ENCODE measurements around the gene TBC1D22A.

DNA sequence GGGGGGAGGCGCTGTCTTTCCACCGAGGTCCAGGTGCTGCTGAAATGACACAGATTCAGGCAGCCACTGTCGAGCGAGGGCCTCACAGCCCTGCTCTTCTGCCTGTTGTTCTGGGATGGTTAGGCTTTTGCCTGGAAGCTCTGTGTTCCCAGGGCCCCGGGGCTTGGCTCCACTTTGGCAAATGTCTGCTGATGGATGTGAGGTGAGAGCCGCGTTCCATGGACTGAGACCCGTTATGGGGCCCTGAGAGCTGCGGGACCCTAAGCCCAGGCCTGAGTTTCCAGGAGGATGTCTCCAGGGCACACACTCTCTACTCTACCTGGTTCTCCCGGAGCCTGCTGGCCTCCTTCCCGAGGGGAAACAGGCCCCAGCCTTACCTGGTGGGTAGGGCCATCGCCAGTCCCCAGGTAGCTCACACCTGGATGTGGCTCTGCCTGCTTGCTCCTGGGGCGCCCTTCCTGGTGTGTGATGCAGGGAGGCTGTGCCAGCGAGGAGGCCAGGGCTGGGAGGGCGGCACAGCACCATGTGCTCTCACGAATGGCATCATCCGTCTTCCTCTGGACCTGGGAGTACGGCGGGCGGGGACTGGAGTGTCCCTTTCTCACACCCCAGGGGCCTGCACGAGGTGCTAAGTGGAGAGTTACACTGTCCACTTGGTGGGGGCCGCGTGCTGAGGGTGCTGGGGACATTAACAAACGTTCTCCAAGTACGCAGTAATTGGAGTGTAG lies 435.5 kb downstream of the TBC1D22A start:
- TF ChIP-seq, protein P1, sequence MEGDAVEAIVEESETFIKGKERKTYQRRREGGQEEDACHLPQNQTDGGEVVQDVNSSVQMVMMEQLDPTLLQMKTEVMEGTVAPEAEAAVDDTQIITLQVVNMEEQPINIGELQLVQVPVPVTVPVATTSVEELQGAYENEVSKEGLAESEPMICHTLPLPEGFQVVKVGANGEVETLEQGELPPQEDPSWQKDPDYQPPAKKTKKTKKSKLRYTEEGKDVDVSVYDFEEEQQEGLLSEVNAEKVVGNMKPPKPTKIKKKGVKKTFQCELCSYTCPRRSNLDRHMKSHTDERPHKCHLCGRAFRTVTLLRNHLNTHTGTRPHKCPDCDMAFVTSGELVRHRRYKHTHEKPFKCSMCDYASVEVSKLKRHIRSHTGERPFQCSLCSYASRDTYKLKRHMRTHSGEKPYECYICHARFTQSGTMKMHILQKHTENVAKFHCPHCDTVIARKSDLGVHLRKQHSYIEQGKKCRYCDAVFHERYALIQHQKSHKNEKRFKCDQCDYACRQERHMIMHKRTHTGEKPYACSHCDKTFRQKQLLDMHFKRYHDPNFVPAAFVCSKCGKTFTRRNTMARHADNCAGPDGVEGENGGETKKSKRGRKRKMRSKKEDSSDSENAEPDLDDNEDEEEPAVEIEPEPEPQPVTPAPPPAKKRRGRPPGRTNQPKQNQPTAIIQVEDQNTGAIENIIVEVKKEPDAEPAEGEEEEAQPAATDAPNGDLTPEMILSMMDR (IDR thresholded peaks at IDR 0.05), result no peak
- TF ChIP-seq POLR2A (IDR thresholded peaks at IDR 0.05), result no peak
- no peak for TF ChIP-seq EP300 (IDR thresholded peaks at IDR 0.05; ENCODE audit: low read depth)
- TF ChIP-seq POLR2AphosphoS5 (IDR thresholded peaks at IDR 0.05), result no peak

All from transverse colon (tissue), 4 donors.